Esophagus squamous epithelium (tissue), 4 donors: Measurements from ENCODE around the gene LRRC34.

ENCODE experiments used
- POLR2A ChIP-seq, 4 donors: fragments of 450-650 bp; IDR thresholded peaks; one replicate each; pipeline ENCODE4 v1.6.1; 2017; ENCODE audit warnings: antibody characterized with exemption in 4 of 4, mild to moderate bottlenecking in 4 of 4, moderate library complexity in 3 of 4
- TF ChIP-seq, protein P1 (sequence below), 6 experiments: fragments of 450-650 bp in 4 of 6; fragments of 200-600 bp in 2 of 6; sonication (generic) in 2 of 6; IDR thresholded peaks; one replicate each; pipeline ENCODE4 v1.5.1; 2016 to 2019; ENCODE audit warnings: antibody characterized with exemption in 6 of 6, mild to moderate bottlenecking in 4 of 6, moderate library complexity in 4 of 6

DNA sequence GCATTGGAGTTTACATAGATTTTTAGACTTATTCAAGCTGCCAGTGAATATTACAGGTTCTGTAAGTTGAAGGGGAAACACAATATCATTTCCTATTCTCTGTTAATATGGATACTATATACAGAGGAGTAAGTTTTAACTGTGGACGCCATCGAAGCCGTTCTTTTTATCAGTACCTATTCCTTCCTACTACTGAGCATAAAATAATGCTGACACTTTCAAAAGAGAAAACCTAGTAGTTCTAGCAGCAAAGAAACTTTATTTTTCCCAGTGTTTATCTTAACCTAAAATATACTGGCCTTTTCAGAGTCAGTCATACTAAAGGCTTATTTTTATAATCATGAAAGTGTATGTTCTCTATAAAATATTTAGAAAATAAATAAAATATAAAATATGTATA, 42.8 kb upstream of the LRRC34 start:
- TF ChIP-seq, protein P1, sequence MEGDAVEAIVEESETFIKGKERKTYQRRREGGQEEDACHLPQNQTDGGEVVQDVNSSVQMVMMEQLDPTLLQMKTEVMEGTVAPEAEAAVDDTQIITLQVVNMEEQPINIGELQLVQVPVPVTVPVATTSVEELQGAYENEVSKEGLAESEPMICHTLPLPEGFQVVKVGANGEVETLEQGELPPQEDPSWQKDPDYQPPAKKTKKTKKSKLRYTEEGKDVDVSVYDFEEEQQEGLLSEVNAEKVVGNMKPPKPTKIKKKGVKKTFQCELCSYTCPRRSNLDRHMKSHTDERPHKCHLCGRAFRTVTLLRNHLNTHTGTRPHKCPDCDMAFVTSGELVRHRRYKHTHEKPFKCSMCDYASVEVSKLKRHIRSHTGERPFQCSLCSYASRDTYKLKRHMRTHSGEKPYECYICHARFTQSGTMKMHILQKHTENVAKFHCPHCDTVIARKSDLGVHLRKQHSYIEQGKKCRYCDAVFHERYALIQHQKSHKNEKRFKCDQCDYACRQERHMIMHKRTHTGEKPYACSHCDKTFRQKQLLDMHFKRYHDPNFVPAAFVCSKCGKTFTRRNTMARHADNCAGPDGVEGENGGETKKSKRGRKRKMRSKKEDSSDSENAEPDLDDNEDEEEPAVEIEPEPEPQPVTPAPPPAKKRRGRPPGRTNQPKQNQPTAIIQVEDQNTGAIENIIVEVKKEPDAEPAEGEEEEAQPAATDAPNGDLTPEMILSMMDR (IDR thresholded peaks at IDR 0.05), result no peak
- no peak for TF ChIP-seq POLR2A (IDR thresholded peaks at IDR 0.05)
